Body of pancreas (tissue), 4 donors: ENCODE measurements around the gene TLDC2.

Experiments
- POLR2A ChIP-seq, 3 donors: fragments of 450-650 bp; IDR thresholded peaks; one replicate each; pipeline ENCODE4 v1.6.1; 2016; ENCODE audit warnings: antibody characterized with exemption in 3 of 3, mild to moderate bottlenecking in 2 of 3
- TF ChIP-seq, protein P1 (sequence below), 7 experiments: fragments of 450-650 bp in 4 of 7; fragments of 200-600 bp in 3 of 7; sonication (generic) in 3 of 7; IDR thresholded peaks; one replicate each; pipeline ENCODE4 v1.5.1; 2016 to 2019; ENCODE audit warnings: antibody characterized with exemption in 7 of 7

DNA sequence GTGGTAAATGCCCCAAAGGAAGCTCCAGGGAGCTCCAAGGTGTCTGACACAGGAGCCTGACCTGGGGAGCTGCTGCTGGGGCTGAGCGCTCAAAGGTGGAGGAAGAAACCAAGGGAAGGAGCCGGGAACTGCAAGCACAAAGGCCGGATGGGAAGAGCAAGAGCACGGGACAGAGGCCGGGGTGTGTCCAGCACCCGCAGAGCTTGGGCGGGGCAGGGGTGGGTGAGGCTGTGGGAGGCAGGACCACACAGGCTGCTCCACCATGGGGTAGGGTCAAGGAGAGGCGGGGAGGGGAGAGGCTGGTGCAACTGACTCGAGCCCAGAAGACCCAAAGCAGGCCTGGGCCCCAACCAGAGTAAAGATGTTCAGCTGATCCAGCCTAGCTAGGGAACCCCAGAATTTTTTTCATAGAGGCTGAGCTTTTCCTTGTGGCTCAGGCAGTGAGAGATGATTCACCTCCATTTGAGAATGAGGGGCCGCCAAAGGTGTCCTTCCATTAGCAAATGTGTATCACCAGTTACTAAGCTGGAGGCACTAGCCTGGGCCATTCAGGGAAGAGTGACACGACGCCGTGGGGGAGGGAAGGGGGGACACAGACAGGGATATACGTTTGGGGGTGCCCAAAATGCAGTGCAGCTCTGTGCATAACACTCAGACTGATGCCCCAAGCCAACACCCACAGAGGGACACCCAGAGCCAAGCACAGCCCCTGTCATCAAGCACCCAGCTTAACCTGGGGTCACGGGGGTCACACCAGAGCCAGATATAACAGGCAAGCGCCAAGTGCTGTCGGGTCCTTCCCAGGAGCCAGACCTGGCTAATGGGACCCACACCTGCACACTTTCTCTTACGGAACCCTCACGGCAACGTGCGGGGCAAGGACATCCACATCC is 21.3 kb upstream of the TLDC2 start:
- TF ChIP-seq, protein P1, sequence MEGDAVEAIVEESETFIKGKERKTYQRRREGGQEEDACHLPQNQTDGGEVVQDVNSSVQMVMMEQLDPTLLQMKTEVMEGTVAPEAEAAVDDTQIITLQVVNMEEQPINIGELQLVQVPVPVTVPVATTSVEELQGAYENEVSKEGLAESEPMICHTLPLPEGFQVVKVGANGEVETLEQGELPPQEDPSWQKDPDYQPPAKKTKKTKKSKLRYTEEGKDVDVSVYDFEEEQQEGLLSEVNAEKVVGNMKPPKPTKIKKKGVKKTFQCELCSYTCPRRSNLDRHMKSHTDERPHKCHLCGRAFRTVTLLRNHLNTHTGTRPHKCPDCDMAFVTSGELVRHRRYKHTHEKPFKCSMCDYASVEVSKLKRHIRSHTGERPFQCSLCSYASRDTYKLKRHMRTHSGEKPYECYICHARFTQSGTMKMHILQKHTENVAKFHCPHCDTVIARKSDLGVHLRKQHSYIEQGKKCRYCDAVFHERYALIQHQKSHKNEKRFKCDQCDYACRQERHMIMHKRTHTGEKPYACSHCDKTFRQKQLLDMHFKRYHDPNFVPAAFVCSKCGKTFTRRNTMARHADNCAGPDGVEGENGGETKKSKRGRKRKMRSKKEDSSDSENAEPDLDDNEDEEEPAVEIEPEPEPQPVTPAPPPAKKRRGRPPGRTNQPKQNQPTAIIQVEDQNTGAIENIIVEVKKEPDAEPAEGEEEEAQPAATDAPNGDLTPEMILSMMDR (IDR thresholded peaks at IDR 0.05): no peak
- TF ChIP-seq POLR2A (IDR thresholded peaks at IDR 0.05): no peak
